ENCODE data around the gene AOPEP. TPM values are rescaled to one million over a fixed set of nuclear protein-coding genes. Genes with fewer than 3 reads are reported as not detected.

Gene AOPEP
- total RNA-seq, 1 experiment from 2014 or later = 14.4 TPM

DNA sequence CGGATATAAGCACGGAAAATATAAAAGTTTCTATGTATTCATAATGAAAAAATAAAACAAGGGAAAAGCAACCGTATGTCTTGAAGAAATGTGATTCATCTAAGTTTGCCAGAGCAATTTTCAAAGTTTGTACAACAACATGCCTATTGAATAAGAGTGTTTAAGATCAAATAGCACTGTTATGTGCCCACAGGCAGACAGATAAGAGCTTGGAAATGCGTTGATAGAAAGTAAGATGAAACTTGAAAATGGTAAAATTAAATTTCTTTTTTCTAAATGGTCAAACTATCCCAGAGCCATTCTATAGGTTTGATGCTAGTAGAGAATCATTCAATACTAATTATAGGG is 401.7 kb downstream of the AOPEP start (continued):
- TF ChIP-seq, protein P1, sequence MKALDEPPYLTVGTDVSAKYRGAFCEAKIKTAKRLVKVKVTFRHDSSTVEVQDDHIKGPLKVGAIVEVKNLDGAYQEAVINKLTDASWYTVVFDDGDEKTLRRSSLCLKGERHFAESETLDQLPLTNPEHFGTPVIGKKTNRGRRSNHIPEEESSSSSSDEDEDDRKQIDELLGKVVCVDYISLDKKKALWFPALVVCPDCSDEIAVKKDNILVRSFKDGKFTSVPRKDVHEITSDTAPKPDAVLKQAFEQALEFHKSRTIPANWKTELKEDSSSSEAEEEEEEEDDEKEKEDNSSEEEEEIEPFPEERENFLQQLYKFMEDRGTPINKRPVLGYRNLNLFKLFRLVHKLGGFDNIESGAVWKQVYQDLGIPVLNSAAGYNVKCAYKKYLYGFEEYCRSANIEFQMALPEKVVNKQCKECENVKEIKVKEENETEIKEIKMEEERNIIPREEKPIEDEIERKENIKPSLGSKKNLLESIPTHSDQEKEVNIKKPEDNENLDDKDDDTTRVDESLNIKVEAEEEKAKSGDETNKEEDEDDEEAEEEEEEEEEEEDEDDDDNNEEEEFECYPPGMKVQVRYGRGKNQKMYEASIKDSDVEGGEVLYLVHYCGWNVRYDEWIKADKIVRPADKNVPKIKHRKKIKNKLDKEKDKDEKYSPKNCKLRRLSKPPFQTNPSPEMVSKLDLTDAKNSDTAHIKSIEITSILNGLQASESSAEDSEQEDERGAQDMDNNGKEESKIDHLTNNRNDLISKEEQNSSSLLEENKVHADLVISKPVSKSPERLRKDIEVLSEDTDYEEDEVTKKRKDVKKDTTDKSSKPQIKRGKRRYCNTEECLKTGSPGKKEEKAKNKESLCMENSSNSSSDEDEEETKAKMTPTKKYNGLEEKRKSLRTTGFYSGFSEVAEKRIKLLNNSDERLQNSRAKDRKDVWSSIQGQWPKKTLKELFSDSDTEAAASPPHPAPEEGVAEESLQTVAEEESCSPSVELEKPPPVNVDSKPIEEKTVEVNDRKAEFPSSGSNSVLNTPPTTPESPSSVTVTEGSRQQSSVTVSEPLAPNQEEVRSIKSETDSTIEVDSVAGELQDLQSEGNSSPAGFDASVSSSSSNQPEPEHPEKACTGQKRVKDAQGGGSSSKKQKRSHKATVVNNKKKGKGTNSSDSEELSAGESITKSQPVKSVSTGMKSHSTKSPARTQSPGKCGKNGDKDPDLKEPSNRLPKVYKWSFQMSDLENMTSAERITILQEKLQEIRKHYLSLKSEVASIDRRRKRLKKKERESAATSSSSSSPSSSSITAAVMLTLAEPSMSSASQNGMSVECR (CRISPR knock-in tag; IDR thresholded peaks at IDR 0.05; ENCODE audit: borderline replicate concordance) = no peak
- TF ChIP-seq, protein P2, sequence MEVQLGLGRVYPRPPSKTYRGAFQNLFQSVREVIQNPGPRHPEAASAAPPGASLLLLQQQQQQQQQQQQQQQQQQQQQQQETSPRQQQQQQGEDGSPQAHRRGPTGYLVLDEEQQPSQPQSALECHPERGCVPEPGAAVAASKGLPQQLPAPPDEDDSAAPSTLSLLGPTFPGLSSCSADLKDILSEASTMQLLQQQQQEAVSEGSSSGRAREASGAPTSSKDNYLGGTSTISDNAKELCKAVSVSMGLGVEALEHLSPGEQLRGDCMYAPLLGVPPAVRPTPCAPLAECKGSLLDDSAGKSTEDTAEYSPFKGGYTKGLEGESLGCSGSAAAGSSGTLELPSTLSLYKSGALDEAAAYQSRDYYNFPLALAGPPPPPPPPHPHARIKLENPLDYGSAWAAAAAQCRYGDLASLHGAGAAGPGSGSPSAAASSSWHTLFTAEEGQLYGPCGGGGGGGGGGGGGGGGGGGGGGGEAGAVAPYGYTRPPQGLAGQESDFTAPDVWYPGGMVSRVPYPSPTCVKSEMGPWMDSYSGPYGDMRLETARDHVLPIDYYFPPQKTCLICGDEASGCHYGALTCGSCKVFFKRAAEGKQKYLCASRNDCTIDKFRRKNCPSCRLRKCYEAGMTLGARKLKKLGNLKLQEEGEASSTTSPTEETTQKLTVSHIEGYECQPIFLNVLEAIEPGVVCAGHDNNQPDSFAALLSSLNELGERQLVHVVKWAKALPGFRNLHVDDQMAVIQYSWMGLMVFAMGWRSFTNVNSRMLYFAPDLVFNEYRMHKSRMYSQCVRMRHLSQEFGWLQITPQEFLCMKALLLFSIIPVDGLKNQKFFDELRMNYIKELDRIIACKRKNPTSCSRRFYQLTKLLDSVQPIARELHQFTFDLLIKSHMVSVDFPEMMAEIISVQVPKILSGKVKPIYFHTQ (CRISPR knock-in tag; IDR thresholded peaks at IDR 0.05) = no peak
- TF ChIP-seq, protein P3, sequence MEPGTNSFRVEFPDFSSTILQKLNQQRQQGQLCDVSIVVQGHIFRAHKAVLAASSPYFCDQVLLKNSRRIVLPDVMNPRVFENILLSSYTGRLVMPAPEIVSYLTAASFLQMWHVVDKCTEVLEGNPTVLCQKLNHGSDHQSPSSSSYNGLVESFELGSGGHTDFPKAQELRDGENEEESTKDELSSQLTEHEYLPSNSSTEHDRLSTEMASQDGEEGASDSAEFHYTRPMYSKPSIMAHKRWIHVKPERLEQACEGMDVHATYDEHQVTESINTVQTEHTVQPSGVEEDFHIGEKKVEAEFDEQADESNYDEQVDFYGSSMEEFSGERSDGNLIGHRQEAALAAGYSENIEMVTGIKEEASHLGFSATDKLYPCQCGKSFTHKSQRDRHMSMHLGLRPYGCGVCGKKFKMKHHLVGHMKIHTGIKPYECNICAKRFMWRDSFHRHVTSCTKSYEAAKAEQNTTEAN (CRISPR knock-in tag; IDR thresholded peaks at IDR 0.05) = no peak
- TF ChIP-seq ZNF219 (CRISPR knock-in tag; IDR thresholded peaks at IDR 0.05; ENCODE audit: borderline replicate concordance) = no peak
- TF ChIP-seq, protein P4, sequence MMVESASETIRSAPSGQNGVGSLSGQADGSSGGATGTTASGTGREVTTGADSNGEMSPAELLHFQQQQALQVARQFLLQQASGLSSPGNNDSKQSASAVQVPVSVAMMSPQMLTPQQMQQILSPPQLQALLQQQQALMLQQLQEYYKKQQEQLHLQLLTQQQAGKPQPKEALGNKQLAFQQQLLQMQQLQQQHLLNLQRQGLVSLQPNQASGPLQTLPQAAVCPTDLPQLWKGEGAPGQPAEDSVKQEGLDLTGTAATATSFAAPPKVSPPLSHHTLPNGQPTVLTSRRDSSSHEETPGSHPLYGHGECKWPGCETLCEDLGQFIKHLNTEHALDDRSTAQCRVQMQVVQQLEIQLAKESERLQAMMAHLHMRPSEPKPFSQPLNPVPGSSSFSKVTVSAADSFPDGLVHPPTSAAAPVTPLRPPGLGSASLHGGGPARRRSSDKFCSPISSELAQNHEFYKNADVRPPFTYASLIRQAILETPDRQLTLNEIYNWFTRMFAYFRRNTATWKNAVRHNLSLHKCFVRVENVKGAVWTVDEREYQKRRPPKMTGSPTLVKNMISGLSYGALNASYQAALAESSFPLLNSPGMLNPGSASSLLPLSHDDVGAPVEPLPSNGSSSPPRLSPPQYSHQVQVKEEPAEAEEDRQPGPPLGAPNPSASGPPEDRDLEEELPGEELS (CRISPR knock-in tag; IDR thresholded peaks at IDR 0.05) = no peak
- TF ChIP-seq, protein P5, sequence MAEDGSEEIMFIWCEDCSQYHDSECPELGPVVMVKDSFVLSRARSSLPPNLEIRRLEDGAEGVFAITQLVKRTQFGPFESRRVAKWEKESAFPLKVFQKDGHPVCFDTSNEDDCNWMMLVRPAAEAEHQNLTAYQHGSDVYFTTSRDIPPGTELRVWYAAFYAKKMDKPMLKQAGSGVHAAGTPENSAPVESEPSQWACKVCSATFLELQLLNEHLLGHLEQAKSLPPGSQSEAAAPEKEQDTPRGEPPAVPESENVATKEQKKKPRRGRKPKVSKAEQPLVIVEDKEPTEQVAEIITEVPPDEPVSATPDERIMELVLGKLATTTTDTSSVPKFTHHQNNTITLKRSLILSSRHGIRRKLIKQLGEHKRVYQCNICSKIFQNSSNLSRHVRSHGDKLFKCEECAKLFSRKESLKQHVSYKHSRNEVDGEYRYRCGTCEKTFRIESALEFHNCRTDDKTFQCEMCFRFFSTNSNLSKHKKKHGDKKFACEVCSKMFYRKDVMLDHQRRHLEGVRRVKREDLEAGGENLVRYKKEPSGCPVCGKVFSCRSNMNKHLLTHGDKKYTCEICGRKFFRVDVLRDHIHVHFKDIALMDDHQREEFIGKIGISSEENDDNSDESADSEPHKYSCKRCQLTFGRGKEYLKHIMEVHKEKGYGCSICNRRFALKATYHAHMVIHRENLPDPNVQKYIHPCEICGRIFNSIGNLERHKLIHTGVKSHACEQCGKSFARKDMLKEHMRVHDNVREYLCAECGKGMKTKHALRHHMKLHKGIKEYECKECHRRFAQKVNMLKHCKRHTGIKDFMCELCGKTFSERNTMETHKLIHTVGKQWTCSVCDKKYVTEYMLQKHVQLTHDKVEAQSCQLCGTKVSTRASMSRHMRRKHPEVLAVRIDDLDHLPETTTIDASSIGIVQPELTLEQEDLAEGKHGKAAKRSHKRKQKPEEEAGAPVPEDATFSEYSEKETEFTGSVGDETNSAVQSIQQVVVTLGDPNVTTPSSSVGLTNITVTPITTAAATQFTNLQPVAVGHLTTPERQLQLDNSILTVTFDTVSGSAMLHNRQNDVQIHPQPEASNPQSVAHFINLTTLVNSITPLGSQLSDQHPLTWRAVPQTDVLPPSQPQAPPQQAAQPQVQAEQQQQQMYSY (CRISPR knock-in tag; IDR thresholded peaks at IDR 0.05) = no peak
- TF ChIP-seq OVOL2 (CRISPR knock-in tag; IDR thresholded peaks at IDR 0.05; ENCODE audit: borderline replicate concordance) = no peak
- TF ChIP-seq TP53 (CRISPR knock-in tag; IDR thresholded peaks at IDR 0.05) = no peak
- TF ChIP-seq, protein P6, sequence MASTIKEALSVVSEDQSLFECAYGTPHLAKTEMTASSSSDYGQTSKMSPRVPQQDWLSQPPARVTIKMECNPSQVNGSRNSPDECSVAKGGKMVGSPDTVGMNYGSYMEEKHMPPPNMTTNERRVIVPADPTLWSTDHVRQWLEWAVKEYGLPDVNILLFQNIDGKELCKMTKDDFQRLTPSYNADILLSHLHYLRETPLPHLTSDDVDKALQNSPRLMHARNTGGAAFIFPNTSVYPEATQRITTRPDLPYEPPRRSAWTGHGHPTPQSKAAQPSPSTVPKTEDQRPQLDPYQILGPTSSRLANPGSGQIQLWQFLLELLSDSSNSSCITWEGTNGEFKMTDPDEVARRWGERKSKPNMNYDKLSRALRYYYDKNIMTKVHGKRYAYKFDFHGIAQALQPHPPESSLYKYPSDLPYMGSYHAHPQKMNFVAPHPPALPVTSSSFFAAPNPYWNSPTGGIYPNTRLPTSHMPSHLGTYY (CRISPR knock-in tag; IDR thresholded peaks at IDR 0.05) = no peak
- TF ChIP-seq ELF4 (CRISPR knock-in tag; IDR thresholded peaks at IDR 0.05; ENCODE audit: low read depth) = no peak

Measured in WTC11 (cell line).